Activated naive CD8-positive, alpha-beta T cell treated with anti-CD3 and anti-CD28 coated beads, Interleukin-2, amount 50 U/mL, for 24 hours (primary cell): Measurements from ENCODE around the gene H2BW2.
"Not testable (repeated sequence)": the region's sequence is repeated elsewhere in the genome, so short reads cannot be mapped to it uniquely, and the experiment has no call there.

Experiments used
- ATAC-seq: fragments of 150-1000 bp; cut with Tn5 transposase; one replicate; pipeline ENCODE4 v1.10.0; 2021
- DNase-seq: peaks from one replicate; pipeline ENCODE4 v3.0.0; 2021
- H3K27ac Mint-ChIP-seq: one replicate; pipeline ENCODE4 v1.8.0; 2021; ENCODE audit warnings: mild to moderate bottlenecking, mixed read lengths
- H3K27me3 Mint-ChIP-seq: one replicate; pipeline ENCODE4 v1.8.0; 2021; ENCODE audit warnings: mixed read lengths
- H3K36me3 Mint-ChIP-seq: one replicate; pipeline ENCODE4 v1.8.0; 2021; ENCODE audit warnings: low read depth, mixed read lengths
- H3K4me1 Mint-ChIP-seq: one replicate; pipeline ENCODE4 v1.8.0; 2021; ENCODE audit warnings: mixed read lengths
- H3K4me3 Mint-ChIP-seq: one replicate; pipeline ENCODE4 v1.8.0; 2021; ENCODE audit warnings: mild to moderate bottlenecking, moderate library complexity, mixed read lengths
- H3K9me3 Mint-ChIP-seq: one replicate; pipeline ENCODE4 v1.8.0; 2021; ENCODE audit warnings: mixed read lengths

H2BW2 gene

DNA sequence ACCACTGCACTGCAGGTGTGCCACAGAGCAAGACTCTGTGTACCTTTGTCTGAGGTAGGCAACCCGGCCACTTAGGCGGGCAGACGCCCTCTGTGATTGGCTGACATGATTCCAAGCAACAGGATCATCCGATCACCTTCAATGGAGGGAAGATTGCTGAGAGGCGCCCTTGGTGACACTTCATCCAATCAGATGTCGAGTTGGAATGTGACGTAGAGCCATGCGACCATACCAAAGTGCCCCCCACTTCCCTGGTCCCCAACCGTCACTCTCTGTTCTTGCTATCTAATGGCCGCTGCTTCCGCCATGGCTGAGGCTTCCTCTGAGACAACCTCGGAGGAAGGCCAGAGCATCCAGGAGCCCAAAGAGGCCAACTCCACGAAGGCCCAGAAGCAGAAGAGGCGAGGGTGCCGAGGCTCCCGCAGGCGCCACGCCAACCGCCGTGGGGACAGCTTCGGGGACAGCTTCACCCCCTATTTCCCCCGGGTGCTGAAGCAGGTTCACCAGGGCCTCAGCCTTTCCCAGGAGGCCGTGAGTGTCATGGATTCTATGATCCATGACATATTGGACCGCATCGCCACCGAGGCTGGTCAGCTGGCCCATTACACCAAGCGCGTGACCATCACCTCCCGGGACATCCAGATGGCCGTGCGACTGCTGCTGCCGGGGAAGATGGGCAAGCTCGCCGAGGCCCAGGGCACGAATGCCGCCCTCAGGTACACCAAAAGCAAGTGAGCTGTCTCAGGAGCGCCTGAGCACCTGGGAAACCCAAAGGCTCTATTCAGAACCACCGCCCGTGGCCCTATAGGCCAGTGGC is at the start of gene H2BW2:
Gene H2BW2 (plus strand): TSS at position 268 of the 817 bp plus-strand sequence. CDS start 39 bp downstream, at position 307.
- Mint-ChIP-seq H3K9me3 (no peaks in the 10 kb centered on the region), H3K36me3 (no peaks in the 10 kb centered on the region), H3K4me3 (no peak within 1 kb of the TSS), H3K27me3 (peaks cover 2% of the 10 kb centered on the region), H3K27ac (no peak within 1 kb of the TSS), H3K4me1 (no peaks in the 10 kb centered on the region)
- ATAC-seq (no peak), DNase-seq (no peak)

DNA sequence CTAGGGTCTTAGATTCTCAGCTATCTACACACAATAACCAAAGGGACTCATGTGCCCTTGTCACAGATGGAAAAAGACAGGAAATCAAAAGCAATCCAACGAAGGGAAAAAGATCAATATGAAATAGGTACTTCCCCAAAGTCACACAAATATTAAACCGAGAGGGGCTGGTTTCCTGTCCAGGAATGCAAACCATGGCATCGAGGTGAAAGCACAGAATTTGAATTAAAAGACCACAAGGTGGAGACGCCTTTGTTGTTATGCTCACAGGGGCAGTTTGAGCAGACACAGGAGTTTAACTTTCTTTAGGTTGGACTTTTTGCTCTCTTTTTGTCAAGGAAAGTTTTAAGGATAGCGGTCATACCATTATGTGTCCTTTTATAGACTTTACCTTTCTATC is 40.5 kb upstream of the H2BW2 start:
- no peak for ATAC-seq
- Mint-ChIP-seq H3K27me3 (no peaks in the 10 kb centered on the region), H3K36me3 (no peaks in the 10 kb centered on the region)

GRCh38 chrX:104008831-104009230 is 30.9 kb upstream of the H2BW2 start:
- no peak overlapping the region for H3K4me3 Mint-ChIP-seq
- no peaks in the 10 kb centered on the region for H3K9me3 Mint-ChIP-seq
- no peaks in the 10 kb centered on the region for H3K27me3 Mint-ChIP-seq
- ATAC-seq = no peak
- H3K27ac Mint-ChIP-seq = no peak overlapping the region
- no peaks in the 10 kb centered on the region for H3K36me3 Mint-ChIP-seq
- no peak for DNase-seq
- H3K4me1 Mint-ChIP-seq = no peaks in the 10 kb centered on the region

More for the DNA sequence above, 40.5 kb upstream of the H2BW2 start:
- DNase-seq = no peak
- no peak overlapping the region for H3K27ac Mint-ChIP-seq
- no peaks in the 10 kb centered on the region for H3K4me1 Mint-ChIP-seq
- no peak overlapping the region for H3K4me3 Mint-ChIP-seq
- no peaks in the 10 kb centered on the region for H3K9me3 Mint-ChIP-seq

DNA sequence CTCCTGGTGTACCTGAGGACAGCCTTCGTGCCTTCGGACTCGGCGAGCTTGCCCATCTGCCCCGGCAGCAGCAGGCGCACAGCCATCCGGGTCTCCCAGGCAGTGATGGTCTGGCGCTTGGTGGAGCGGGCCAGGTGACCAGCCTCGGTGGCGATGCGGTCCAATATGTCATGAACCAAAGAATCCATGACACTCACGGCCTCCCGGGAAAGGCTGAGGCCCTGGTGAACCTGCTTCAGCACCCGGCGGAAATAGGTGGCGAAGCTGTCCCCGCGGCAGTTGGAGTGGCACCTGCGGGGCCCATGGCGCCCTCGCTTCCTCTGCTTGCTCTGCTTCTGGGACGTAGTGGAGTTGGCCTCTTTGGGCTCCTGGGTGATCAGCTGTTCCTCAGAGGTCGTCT is 26.6 kb upstream of the H2BW2 start:
- no peak for DNase-seq
- H3K4me1 Mint-ChIP-seq = no peaks in the 10 kb centered on the region
- H3K27ac Mint-ChIP-seq = no peak overlapping the region
- H3K36me3 Mint-ChIP-seq = no peaks in the 10 kb centered on the region
- no peak for ATAC-seq
- H3K4me3 Mint-ChIP-seq = no peak overlapping the region
- H3K27me3 Mint-ChIP-seq = no peaks in the 10 kb centered on the region
- H3K9me3 Mint-ChIP-seq = no peaks in the 10 kb centered on the region

- Mint-ChIP-seq H3K27ac (no peak within 1 kb of the TSS), H3K36me3 (no peaks in the 10 kb centered on the region), H3K9me3 (no peaks in the 10 kb centered on the region), H3K27me3 (no peaks in the 10 kb centered on the region), H3K4me1 (no peaks in the 10 kb centered on the region), H3K4me3 (no peak within 1 kb of the TSS)
- DNase-seq = no peak
- no peak for ATAC-seq
Measured at GRCh38 chrX:104013606-104014005, 26.1 kb upstream of the H2BW2 start, which contains the start of gene H2BW1. TSS of gene H2BW1 (minus strand) at chrX:104013708. CDS start at chrX:104013576, 132 bp downstream.

DNA sequence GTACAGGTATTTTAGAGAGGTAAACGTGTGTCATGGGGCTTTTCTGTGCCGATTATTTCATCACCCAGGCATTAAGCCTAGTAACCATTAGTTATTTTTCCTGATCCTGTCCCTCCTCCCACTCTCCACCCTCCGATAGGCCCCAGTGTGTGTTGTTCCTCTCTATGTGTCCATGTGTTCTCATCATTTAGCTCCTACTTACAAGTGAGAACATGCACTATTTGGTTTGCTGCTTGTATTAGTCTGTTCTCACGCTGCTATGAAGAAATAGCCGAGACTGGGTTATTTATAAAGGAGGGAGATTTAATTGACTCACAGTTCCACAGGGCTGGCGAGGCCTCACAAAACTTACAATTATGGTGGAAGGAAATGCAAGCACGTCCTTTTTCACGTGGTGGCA is 24.2 kb upstream of the H2BW2 start:
- H3K27ac Mint-ChIP-seq, H3K36me3 Mint-ChIP-seq, DNase-seq, H3K4me3 Mint-ChIP-seq, H3K9me3 Mint-ChIP-seq, H3K27me3 Mint-ChIP-seq, H3K4me1 Mint-ChIP-seq, ATAC-seq: not testable (repeated sequence)

DNA sequence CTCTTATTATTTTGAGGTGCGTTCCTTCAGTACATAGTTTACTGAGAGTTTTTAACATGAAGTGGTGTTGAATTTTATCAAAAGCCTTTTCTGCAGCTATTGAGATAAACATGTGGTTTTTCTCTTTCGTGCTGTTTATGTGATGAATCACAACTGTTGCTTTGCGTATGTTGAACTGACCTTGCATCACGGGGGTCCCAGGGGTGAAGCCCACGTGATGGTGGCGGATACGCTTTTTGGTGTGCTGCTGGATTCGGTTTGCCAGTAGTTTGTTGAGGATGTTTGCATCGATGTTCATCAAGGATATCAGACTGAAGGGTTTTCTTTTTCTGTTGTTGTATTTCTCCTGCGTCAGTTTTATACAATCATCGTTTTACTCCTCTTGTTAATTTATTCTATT is 21.6 kb upstream of the H2BW2 start:
- Mint-ChIP-seq H3K9me3 (no peaks in the 10 kb centered on the region), H3K36me3 (no peaks in the 10 kb centered on the region), H3K4me1 (no peaks in the 10 kb centered on the region), H3K27me3 (no peaks in the 10 kb centered on the region), H3K4me3 (no peak overlapping the region), H3K27ac (no peak overlapping the region)
- DNase-seq (no peak), ATAC-seq (no peak)

- Mint-ChIP-seq H3K4me1 (no peaks in the 10 kb centered on the region), H3K27me3 (peaks cover 3% of the 10 kb centered on the region), H3K36me3 (no peaks in the 10 kb centered on the region), H3K4me3 (no peak overlapping the region), H3K27ac (no peak overlapping the region), H3K9me3 (no peaks in the 10 kb centered on the region)
- ATAC-seq = no peak
- DNase-seq = no peak
Measured at GRCh38 chrX:104041003-104041402, 1.2 kb downstream of the H2BW2 start.

DNA sequence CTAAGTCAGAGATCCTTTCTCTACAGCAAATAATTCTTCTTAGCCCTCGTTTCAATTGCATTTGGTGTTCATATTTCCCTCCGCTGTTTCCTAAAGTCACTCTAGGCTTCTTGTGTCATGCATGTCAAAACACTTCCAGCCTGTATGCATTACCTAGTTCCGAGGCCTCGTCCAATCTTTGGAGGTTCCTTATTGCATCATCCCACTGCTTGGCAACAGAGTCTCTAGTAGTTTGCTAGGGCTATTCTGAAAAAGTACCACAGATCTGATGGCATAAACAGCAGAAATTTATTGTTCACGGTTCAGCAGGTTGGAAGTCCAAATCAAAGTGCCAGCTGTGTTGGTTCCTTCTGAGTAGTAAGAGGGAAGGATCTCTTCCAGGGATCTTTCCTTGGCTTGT is 5.9 kb downstream of the H2BW2 start:
- Mint-ChIP-seq H3K27ac (no peak overlapping the region), H3K9me3 (no peaks in the 10 kb centered on the region), H3K4me1 (no peaks in the 10 kb centered on the region), H3K4me3 (no peak overlapping the region), H3K27me3 (peaks cover 4% of the 10 kb centered on the region), H3K36me3 (no peaks in the 10 kb centered on the region)
- ATAC-seq = no peak
- DNase-seq = no peak

DNA sequence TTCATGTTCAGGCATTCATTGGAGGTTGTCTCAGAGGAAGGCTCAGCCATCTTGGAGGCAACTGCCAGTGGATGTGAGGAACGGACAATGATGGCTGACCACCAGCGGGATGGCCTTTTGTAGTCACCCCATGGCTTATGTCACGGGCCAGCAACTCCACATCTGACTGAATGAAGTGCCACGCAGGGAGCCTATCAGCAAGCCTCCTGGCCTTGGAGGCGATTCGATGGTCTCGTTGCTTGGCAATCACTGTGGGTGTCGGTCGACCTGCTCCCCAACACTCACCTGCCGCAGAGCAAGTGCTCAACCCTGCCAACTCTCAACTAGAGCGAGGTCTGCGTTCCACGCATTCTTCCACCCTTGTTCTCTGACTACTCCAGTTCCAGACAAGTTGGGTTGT is 7.4 kb downstream of the H2BW2 start:
- ATAC-seq (no peak), DNase-seq (no peak)
- Mint-ChIP-seq H3K4me3 (no peak overlapping the region), H3K36me3 (no peaks in the 10 kb centered on the region), H3K27ac (no peak overlapping the region), H3K4me1 (no peaks in the 10 kb centered on the region), H3K9me3 (no peaks in the 10 kb centered on the region), H3K27me3 (peaks cover 4% of the 10 kb centered on the region)

DNA sequence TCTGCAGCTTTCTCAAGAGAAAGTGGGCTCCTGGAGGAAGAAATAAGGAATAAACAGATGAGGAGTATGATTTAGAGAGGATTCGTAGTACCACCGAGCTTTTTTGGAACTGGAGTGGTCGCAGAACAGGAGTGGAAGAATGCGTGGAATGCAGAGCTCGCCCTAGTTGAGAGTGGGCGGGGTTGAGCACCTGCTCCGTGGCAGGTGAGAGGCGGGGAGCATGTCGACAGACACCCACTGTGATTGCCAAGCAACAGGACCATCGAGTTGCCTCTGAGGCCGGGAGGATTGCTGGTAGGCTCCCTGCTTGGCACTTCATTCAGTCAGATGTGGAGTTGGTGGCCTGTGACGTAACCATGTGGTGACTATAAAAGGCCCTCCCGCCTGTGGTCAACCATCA is 15.2 kb downstream of the H2BW2 start:
- H3K27me3 Mint-ChIP-seq, H3K27ac Mint-ChIP-seq, H3K9me3 Mint-ChIP-seq, H3K4me3 Mint-ChIP-seq, H3K36me3 Mint-ChIP-seq, H3K4me1 Mint-ChIP-seq, DNase-seq, ATAC-seq: not testable (repeated sequence)

DNA sequence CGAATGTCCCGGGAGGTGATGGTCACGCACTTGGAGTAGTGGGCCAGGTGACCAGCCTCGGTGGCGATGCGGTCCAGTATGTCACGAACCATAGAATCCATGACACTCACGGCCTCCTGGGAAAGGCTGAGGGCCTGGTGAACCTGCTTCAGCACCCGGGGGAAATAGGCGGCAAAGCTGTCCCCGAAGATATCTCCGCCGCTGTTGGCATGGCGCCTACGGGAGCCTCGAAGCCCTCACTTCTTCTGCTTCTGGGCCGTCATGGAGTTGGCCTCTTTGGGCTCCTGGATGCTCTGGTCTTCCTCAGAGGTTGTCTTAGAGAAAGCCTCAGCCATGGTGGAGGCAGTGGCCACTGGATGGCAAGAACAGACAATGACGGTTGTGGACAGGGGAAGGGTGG is 22.9 kb downstream of the H2BW2 start:
- H3K4me3 Mint-ChIP-seq, H3K4me1 Mint-ChIP-seq, H3K27ac Mint-ChIP-seq, H3K36me3 Mint-ChIP-seq, ATAC-seq, H3K9me3 Mint-ChIP-seq, DNase-seq, H3K27me3 Mint-ChIP-seq: not testable (repeated sequence)

GRCh38 chrX:104075778-104076445 is 36.2 kb downstream of the H2BW2 start, which contains the start of gene TMSB15C:
TSS of gene TMSB15C (minus strand) at chrX:104076236.
- H3K27me3 Mint-ChIP-seq, H3K4me3 Mint-ChIP-seq, DNase-seq, H3K27ac Mint-ChIP-seq, H3K9me3 Mint-ChIP-seq, H3K4me1 Mint-ChIP-seq, H3K36me3 Mint-ChIP-seq: not testable (repeated sequence)
- peak; percentile 96 for ATAC-seq

- H3K9me3 Mint-ChIP-seq, ATAC-seq, H3K27ac Mint-ChIP-seq, DNase-seq, H3K4me1 Mint-ChIP-seq, H3K4me3 Mint-ChIP-seq, H3K27me3 Mint-ChIP-seq, H3K36me3 Mint-ChIP-seq: not testable (repeated sequence)
Measured at GRCh38 chrX:104077854-104078253, 38.1 kb downstream of the H2BW2 start.

DNA sequence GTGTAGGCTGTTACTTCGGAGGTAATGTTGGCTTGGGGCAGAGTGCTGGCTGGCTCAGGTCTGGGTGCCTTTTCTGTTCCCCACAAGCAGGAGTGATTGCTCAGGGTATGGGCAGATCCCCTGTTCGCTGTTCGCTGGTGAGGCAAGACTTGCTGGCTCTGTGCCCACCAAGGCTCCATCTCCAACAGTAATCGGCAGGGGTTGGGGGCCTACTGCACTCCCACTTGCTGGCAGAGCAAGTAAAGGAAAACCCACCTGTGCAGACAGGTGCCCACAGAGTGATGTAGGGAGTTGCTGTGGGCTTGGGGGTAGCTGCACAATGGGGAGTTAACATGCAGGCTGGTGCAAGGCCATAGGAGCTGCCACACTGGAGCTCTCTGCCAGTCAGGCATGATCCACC is 44.3 kb downstream of the H2BW2 start:
- no peak for ATAC-seq
- Mint-ChIP-seq H3K27ac (no peak overlapping the region), H3K27me3 (peaks cover 2% of the 10 kb centered on the region), H3K9me3 (no peaks in the 10 kb centered on the region), H3K36me3 (no peaks in the 10 kb centered on the region), H3K4me1 (no peaks in the 10 kb centered on the region), H3K4me3 (no peak overlapping the region)
- DNase-seq = no peak
